HG03060 (cell line): ENCODE data around the gene SEPTIN12.

Experiments
- ATAC-seq: cut with Tn5 transposase; IDR thresholded peaks from one replicate; pipeline ENCODE4 v1.9.1; 2021; ENCODE audit warnings: low read depth, moderate number of reproducible peaks; ENCODE audit not compliant: unreplicated experiment

The SEPTIN12 gene

DNA sequence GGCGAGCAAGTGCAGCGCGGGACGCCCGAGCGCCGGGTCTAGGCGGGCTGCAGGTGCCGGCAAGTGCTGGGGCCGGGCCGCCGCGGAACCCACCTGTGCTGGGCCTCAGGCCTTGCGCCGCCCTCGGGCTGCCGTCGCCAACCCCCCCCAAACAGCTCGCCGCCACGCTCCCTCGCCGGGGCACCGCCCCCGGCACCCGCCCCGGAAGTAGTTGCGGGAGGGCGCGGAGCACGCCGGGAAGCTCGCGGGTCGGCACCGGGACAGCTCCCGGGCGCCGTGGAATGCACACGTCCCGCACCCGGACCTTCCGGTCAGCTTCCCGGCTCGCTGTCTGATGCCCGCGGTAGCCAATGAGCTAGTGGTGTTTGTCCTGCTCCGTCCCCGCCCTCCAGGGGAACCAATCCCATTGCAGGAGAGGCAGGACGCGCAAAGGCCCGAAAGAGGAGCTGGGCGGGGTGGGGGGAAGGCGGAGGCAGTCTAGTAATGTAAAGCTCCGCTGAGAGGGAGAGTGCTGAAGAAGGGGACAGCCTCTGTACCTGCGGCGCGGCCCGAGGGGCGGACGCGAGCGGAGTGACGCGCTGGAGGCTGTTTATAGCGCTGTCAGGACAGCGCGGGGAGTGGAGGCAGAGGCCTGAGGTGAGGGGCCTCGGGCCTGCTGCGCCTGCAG, 53.9 kb downstream of the SEPTIN12 start, which contains the start of the genes ANKS3 and DNAAF8:
TSS of gene ANKS3 (minus strand) at position 209 of the 667 bp plus-strand sequence. CDS start 4,122 bp downstream, outside the sequence.
TSS of gene DNAAF8 (plus strand) at position 475 of the 667 bp plus-strand sequence. CDS start 1,978 bp downstream, outside the sequence.
- ATAC-seq: peak; percentile 55

DNA sequence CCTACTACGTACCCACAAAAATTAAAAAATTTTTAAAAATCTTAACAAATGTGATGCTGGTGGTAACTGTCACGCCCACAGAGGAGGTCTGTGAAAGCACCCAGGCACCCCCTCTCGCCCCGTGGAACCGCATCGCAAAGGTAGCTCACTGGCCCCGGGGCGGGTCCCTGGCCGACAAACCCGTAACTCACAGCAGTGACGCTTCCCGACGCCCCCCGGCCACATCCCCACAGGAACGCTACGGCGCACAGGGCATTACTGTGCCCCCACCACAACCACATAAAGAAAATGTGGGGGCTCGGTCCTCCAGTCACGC, 54.4 kb downstream of the SEPTIN12 start:
- ATAC-seq: no peak

DNA sequence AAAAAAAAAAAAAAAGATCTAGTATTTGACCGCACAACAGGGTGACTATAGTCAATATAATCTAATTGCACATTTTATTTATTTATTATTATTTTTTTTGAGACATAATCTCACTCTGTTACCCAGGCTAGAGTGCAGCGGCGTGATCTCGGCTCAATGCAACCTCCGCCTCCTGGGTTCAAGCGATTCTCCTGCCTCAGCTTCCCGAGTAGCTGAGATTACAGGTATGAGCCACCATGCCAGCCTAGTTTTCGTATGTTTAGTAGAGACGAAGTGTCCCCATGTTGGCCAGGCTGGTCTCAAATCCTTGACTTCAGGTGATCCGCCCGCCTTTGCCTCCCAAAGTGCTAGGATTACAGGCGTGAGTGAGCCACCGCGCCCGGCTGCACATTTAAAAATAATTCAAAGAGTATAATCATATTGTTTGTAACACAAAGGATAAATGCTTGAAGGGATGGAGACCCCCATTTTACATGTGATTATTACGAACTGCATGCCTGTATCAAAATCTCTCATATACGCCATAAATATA, 54.9 kb downstream of the SEPTIN12 start:
- ATAC-seq: no peak

DNA sequence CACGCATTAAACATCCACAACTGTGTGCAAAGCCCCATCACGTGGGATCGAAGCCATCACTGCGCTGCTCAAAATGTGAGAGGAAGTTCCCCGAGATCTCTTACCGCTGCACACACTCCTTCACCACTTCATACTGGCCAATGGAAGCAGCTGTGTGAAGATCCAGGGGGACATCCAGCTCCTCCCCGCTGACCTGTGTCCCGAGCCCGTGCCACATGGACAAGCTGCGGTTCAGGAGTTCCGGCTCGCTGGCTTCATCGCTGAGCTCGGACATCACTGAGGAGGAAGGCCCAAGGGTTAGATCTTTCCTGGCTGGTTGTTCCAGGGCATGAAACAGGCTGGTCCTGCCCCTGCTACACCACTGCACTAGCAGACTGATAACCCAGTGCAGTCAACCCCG, 58.3 kb downstream of the SEPTIN12 start:
- ATAC-seq: no peak

DNA sequence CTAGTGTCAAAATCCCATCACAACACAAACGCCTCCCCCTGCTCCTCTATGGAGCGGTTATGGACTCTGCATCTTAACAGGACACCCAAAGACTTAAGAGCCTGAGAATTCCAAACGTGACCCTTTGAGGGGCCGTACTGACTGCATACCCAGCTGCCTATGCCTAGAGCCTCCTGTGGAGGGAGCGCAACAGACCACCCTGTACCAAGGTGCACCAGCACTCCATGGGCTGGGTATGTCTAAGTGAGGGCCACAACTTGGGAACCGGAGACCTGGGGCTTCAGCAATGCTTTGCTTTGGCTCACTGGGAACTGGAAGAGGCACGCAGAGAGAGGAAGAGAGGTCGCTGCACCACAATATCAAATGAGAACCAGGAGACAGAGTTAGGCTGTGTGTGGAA, 59.5 kb downstream of the SEPTIN12 start:
- ATAC-seq: no peak
